Measurements from ENCODE around the gene YY1. TPM values are rescaled to one million over a fixed set of nuclear protein-coding genes. Genes with fewer than 3 reads are reported as not detected.

Gene YY1
- total RNA-seq, 3 donors from 2014 or later (not counting 1 experiment from before 2014, with no cell fraction given) = 77.9 to 92.6 (median 90.4) TPM

DNA sequence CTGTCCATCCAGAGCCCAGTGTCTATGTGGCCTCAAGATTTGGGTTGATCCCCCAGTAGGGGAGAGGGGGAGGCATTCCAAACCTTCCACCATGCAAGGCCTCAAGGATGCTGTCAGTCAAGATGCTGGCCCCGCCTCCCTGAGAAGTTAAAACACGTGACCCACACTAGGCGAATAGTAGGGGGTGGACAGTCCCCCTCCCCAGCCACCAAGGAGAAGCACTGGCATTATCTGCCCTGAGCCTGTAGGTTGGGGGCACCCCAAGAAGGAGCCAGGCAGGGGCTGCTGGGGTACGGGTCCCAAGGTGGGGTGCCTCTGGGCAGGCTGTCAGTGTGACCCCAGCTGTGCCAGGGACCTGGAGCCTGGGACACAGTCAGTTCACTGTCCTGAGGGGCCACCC is 65.0 kb downstream of the YY1 start:
- Histone ChIP-seq H3K4me1 (ENCODE audit: control insufficient read depth, insufficient read depth, low read length) (peaks cover 26% of the 10 kb centered on the region), H3K4me3 (ENCODE audit: low read length) (no peak overlapping the region), H3K9me3 (ENCODE audit: control insufficient read depth, insufficient read depth, low read length) (no peaks in the 10 kb centered on the region), H3K27ac (ENCODE audit: low read length) (no peak overlapping the region), H3K36me3 (ENCODE audit: control insufficient read depth, insufficient read depth, low read length) (no peaks in the 10 kb centered on the region), H3K27me3 (ENCODE audit: control insufficient read depth, insufficient read depth, low read length) (no peaks in the 10 kb centered on the region)
- peaks cover 18 to 20% of the 10 kb centered on the region in 2 donors for H3K4me1 Mint-ChIP-seq
- TF ChIP-seq CTCF (IDR thresholded peaks at IDR 0.05) = no peak
- intact Hi-C loops (cut with micrococcal nuclease) = no loop called here
- H3K9me3 Mint-ChIP-seq = no peaks in the 10 kb centered on the region
- H3K4me3 Mint-ChIP-seq = peak overlapping the region; percentile 93
- ATAC-seq = no peak
- H3K27ac Mint-ChIP-seq = no peak overlapping the region
- H3K27me3 Mint-ChIP-seq (ENCODE audit: low read depth in 2 of 2) = peaks cover 0 to 3% of the 10 kb centered on the region in 2 donors
- 81% methylated on average over 4 of the region's 4 CpGs for WGBS (ENCODE audit: insufficient coverage)
- H3K36me3 Mint-ChIP-seq = no peaks in the 10 kb centered on the region
- DNase-seq = no peak

DNA sequence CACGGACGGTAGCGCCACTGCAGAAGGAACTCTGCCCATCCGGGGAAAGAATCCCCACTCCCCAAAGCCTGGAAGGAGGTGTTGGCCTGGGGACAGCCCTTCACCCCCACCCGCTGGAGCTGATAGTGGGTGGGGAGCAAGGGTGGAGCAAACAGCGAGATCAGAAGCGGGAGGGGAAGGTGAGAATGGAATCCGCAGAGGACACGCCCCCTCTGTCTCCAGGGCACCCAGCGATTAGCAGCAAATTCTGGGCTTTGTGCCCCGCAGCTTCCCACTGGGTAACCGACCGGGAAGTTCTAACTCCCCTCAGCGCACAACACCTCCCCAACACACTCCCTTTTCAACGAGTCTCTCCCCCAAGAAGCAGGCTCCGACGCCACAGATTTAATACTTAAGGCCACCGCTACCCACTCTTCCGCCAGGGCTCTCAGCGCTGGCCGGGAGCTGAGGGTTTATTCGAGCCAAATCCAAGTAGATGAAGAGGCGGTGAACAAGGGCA is 65.9 kb downstream of the YY1 start:
- Mint-ChIP-seq H3K4me3 (peak overlapping the region; percentile 93), H3K36me3 (no peaks in the 10 kb centered on the region), H3K9me3 (no peaks in the 10 kb centered on the region), H3K27me3 (ENCODE audit: low read depth in 2 of 2) (peaks cover 0 to 3% of the 10 kb centered on the region in 2 donors), H3K27ac (peak overlapping the region; percentile 64 to 82), H3K4me1 (peaks cover 18 to 20% of the 10 kb centered on the region in 2 donors)
- no peaks in the 10 kb centered on the region for H3K36me3 ChIP-seq (ENCODE audit: control insufficient read depth, insufficient read depth, low read length)
- DNase-seq (peak in 1 of 2 donors; percentile 29), ATAC-seq (no peak)
- H3K9me3 ChIP-seq (ENCODE audit: control insufficient read depth, insufficient read depth, low read length) = no peaks in the 10 kb centered on the region
- intact Hi-C loops (cut with micrococcal nuclease) = loop anchor here (5.0 kb wide), 1 partner anchor 72 kb away; the partner anchor contains the start of gene WDR25
- WGBS (ENCODE audit: insufficient coverage) = 11% methylated on average over 21 of the region's 23 CpGs
- peak overlapping the region; percentile 62 for H3K4me3 ChIP-seq (ENCODE audit: low read length)
- peaks cover 26% of the 10 kb centered on the region for H3K4me1 ChIP-seq (ENCODE audit: control insufficient read depth, insufficient read depth, low read length)
- H3K27me3 ChIP-seq (ENCODE audit: control insufficient read depth, insufficient read depth, low read length) = no peaks in the 10 kb centered on the region
- TF ChIP-seq CTCF (IDR thresholded peaks at IDR 0.05) = no peak
- H3K27ac ChIP-seq (ENCODE audit: low read length) = no peak overlapping the region

GRCh38 chr14:100305324-100306100 is 66.6 kb downstream of the YY1 start:
- H3K4me1 ChIP-seq (ENCODE audit: control insufficient read depth, insufficient read depth, low read length) = peaks cover 26% of the 10 kb centered on the region
- peak overlapping the region; percentile 93 for H3K4me3 Mint-ChIP-seq
- H3K36me3 Mint-ChIP-seq = no peaks in the 10 kb centered on the region

More at GRCh38 chr14:100305324-100306100, 66.6 kb downstream of the YY1 start:
- ATAC-seq (peak; percentile 7 to 30 (median 14)), DNase-seq (peak; percentile 22 to 48)
- Histone ChIP-seq H3K27me3 (ENCODE audit: control insufficient read depth, insufficient read depth, low read length) (no peaks in the 10 kb centered on the region), H3K9me3 (ENCODE audit: control insufficient read depth, insufficient read depth, low read length) (no peaks in the 10 kb centered on the region), H3K36me3 (ENCODE audit: control insufficient read depth, insufficient read depth, low read length) (no peaks in the 10 kb centered on the region), H3K4me3 (ENCODE audit: low read length) (peak overlapping the region; percentile 62), H3K27ac (ENCODE audit: low read length) (peak overlapping the region; percentile 64)
- intact Hi-C loops (cut with micrococcal nuclease) = loop anchor here (2.0 to 5.0 kb wide), 2 partner anchors 21 to 72 kb away; partner anchors contain the start of gene WDR25
- WGBS (ENCODE audit: insufficient coverage) = under 1% methylated on average over 65 of the region's 65 CpGs
- H3K27me3 Mint-ChIP-seq (ENCODE audit: low read depth in 2 of 2) = peaks cover 0 to 3% of the 10 kb centered on the region in 2 donors
- H3K9me3 Mint-ChIP-seq = no peaks in the 10 kb centered on the region
- peaks cover 18 to 20% of the 10 kb centered on the region in 2 donors for H3K4me1 Mint-ChIP-seq
- peak overlapping the region; percentile 64 to 82 for H3K27ac Mint-ChIP-seq
- no peak for TF ChIP-seq CTCF (IDR thresholded peaks at IDR 0.05)

Data from natural killer cell (primary cell).